ENCODE data around the gene PSME2. TPM values are rescaled to one million over a fixed set of nuclear protein-coding genes. Genes with fewer than 3 reads are reported as not detected.

PSME2 gene
- total and polyA plus RNA-seq, 9 of the 15 experiments (the other 6 are each of a cell fraction or from before 2014, with no cell fraction given): 111 to 579 (median 159) TPM

DNA sequence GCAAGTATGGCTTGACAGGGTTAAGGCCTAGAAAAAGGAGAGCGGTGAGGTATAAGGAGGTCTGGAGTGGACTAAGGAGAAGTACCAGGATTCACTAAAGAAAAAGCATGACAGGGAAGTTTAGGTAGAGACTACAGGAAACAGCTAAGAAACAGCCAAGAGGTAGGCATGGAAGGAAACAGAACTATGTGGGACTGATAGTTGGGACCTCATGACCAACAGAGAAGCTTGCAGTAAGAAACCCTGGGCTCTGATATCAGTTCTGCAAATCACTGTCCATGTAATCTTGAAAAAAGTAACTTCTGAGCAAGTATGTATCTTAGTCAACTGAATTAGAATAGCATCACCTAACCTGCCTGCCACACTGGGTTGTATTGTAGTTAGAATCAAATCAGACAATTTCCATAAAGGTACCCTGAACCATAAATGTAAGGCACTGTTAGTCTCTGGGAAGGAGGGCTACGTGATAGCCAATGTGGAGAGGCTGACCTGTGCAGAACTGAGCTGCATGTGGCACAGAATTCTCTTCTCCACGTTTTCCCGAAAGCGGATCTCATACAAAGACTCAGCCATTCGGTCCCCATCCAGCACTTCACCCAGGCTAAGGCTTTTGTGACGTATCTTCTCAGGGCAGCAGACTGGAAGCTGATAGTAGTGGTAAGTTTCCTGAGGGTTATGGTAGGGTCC lies 47.9 kb upstream of the PSME2 start:
- Histone ChIP-seq H4K20me1 (replicated peaks; ENCODE audit: control insufficient read depth, insufficient read depth, low read length) (no peaks in the 10 kb centered on the region), H3K4me2 (ENCODE audit: insufficient read depth, low read length) (peak overlapping the region; percentile 86), H3K9ac (ENCODE audit: insufficient read depth in 1 of 2, low read depth in 2 of 2, low read length in 2 of 2) (peak overlapping the region in 1 of 2 experiments; percentile 96; a peak in 3 of 4 replicates), H3K4me1 (replicated peaks in 1 of 2; ENCODE audit: control insufficient read depth in 2 of 2, insufficient read depth in 2 of 2, low read length in 2 of 2) (peaks cover 6 to 16% of the 10 kb centered on the region in 2 experiments; a peak in 3 of 5 replicates), H3K36me3 (ENCODE audit: control insufficient read depth, insufficient read depth, low read length) (peaks cover 30% of the 10 kb centered on the region; the same call in 2 of the 3 replicates), H3K4me3 (peak overlapping the region; percentile 67; the same call in 1 of the 2 replicates), H3K79me2 (ENCODE audit: control insufficient read depth, insufficient read depth, low read length) (peaks cover 51% of the 10 kb centered on the region), H3K27me3 (ENCODE audit: control insufficient read depth in 2 of 2, insufficient read depth in 2 of 2, low read length in 2 of 2) (no peaks in the 10 kb centered on the region), H2AFZ (ENCODE audit: low read depth, low read length) (0 out of 2 replicates have a peak overlapping the region, but pooled peaks have one; percentile 98), H3K9me1 (ENCODE audit: control insufficient read depth, insufficient read depth, low read length) (no peaks in the 10 kb centered on the region), H3K9me3 (replicated peaks; ENCODE audit: control insufficient read depth, insufficient read depth, low read depth, low read length) (no peaks in the 10 kb centered on the region), H3K27ac (ENCODE audit: extremely low read depth, low read depth, low read length) (peak overlapping the region; percentile 97; the same call in 1 of the 3 replicates)
- ATAC-seq: no peak
- TSS peak; percentile 51 for BruUV-seq (replicated peaks)
- ChIA-PET POLR2A (interaction anchor here (0.6 to 3.2 kb wide), 4 partner anchors 14 to 233 kb away, joined by 3 to 21 read pairs (median 14); partner anchors contain the start of genes CHMP4A and MDP1), CTCF (ENCODE audit: low intra/inter-chr PET ratio) (no interaction called here)
- TF ChIP-seq KLF10 (CRISPR knock-in tag; IDR thresholded peaks at IDR 0.05) (no peak), ZNF766 (CRISPR knock-in tag; conservative IDR thresholded peaks at IDR 0.05) (peak; percentile 84)
- intact Hi-C loops (cut with micrococcal nuclease): no loop called here
- no peak for DNase-seq (ENCODE audit: extremely low read depth in 1 of 4, low spot score in 3 of 4)
- in situ Hi-C loops (cut with MboI): no loop called here
- no peak for FAIRE-seq
- WGBS (ENCODE audit: insufficient coverage, low coverage, missing lambda C conversion rate): 89% methylated on average over 3 of the region's 7 CpGs

DNA sequence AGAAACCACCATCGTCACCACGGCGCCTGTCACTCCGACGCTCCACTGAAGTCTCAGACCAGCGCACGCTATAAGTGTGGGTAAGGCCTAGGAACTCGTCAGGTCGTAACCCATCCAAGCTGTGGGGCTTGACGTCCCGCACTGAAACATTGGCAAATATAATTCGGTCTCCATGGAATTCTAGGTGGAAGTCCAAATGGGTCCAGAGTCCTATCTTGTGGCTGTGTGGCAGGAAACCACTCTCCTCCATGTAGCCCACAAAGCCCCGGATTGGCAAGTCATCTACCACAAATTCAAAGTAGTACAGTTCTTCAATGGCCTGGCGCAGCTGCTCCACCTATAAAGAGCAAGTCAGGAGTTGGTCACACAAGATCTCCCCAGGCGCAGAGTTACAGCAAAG lies 46.5 kb upstream of the PSME2 start:
- peaks cover 6 to 23% of the 10 kb centered on the region in 2 experiments; a peak in 3 of 5 replicates for H3K4me1 ChIP-seq (replicated peaks in 1 of 2; ENCODE audit: control insufficient read depth in 2 of 2, insufficient read depth in 2 of 2, low read length in 2 of 2)
- CTCF ChIA-PET (ENCODE audit: low intra/inter-chr PET ratio): no interaction called here
- in situ Hi-C loops (cut with MboI) (no loop called here), intact Hi-C loops (cut with micrococcal nuclease) (no loop called here)
- no peaks in the 10 kb centered on the region for H3K9me3 ChIP-seq (replicated peaks; ENCODE audit: control insufficient read depth, insufficient read depth, low read depth, low read length)
- H3K79me2 ChIP-seq (ENCODE audit: control insufficient read depth, insufficient read depth, low read length): peaks cover 53% of the 10 kb centered on the region
- ATAC-seq: no peak
- no peak for FAIRE-seq
- H3K9ac ChIP-seq (ENCODE audit: insufficient read depth in 1 of 2, low read depth in 2 of 2, low read length in 2 of 2): no peak overlapping the region
- no peaks in the 10 kb centered on the region for H3K27me3 ChIP-seq (ENCODE audit: control insufficient read depth in 2 of 2, insufficient read depth in 2 of 2, low read length in 2 of 2)
- POLR2A ChIA-PET: no interaction called here
- TF ChIP-seq ZFP30 (CRISPR knock-in tag; IDR thresholded peaks at IDR 0.05; ENCODE audit: borderline replicate concordance) (no peak), ZNF586 (CRISPR knock-in tag; conservative IDR thresholded peaks at IDR 0.05) (no peak), SMAD4 (CRISPR knock-in tag; conservative IDR thresholded peaks at IDR 0.05) (no peak), ZSCAN29 (IDR thresholded peaks at IDR 0.05) (no peak), MCM7 (IDR thresholded peaks at IDR 0.05) (no peak), SREBF2 (CRISPR knock-in tag; IDR thresholded peaks at IDR 0.05) (no peak)
- TF ChIP-seq, protein P1, sequence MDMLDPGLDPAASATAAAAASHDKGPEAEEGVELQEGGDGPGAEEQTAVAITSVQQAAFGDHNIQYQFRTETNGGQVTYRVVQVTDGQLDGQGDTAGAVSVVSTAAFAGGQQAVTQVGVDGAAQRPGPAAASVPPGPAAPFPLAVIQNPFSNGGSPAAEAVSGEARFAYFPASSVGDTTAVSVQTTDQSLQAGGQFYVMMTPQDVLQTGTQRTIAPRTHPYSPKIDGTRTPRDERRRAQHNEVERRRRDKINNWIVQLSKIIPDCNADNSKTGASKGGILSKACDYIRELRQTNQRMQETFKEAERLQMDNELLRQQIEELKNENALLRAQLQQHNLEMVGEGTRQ (CRISPR knock-in tag; IDR thresholded peaks at IDR 0.05): no peak
- TF ChIP-seq, protein P2, sequence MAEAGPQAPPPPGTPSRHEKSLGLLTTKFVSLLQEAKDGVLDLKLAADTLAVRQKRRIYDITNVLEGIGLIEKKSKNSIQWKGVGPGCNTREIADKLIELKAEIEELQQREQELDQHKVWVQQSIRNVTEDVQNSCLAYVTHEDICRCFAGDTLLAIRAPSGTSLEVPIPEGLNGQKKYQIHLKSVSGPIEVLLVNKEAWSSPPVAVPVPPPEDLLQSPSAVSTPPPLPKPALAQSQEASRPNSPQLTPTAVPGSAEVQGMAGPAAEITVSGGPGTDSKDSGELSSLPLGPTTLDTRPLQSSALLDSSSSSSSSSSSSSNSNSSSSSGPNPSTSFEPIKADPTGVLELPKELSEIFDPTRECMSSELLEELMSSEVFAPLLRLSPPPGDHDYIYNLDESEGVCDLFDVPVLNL (CRISPR knock-in tag; IDR thresholded peaks at IDR 0.05; ENCODE audit: low read depth): no peak
- WGBS (ENCODE audit: insufficient coverage, low coverage, missing lambda C conversion rate): 99% methylated on average over 10 of the region's 15 CpGs
- DNase-seq (ENCODE audit: extremely low read depth in 1 of 4, low spot score in 3 of 4): no peak
- peaks cover 4% of the 10 kb centered on the region; the same call in 1 of the 2 replicates for H4K20me1 ChIP-seq (replicated peaks; ENCODE audit: control insufficient read depth, insufficient read depth, low read length)
- H3K4me3 ChIP-seq: no peak overlapping the region
- no peak overlapping the region for H3K4me2 ChIP-seq (ENCODE audit: insufficient read depth, low read length)
- peaks cover 2% of the 10 kb centered on the region for H3K9me1 ChIP-seq (ENCODE audit: control insufficient read depth, insufficient read depth, low read length)
- BruUV-seq (replicated peaks): no TSS peak
- H3K27ac ChIP-seq (ENCODE audit: extremely low read depth, low read depth, low read length): no peak overlapping the region
- peaks cover 31% of the 10 kb centered on the region; the same call in 2 of the 3 replicates for H3K36me3 ChIP-seq (ENCODE audit: control insufficient read depth, insufficient read depth, low read length)
- H2AFZ ChIP-seq (ENCODE audit: low read depth, low read length): no peak overlapping the region

All from K562 (cell line).